Measurements from ENCODE around the gene TMTC1.

The TMTC1 gene

DNA sequence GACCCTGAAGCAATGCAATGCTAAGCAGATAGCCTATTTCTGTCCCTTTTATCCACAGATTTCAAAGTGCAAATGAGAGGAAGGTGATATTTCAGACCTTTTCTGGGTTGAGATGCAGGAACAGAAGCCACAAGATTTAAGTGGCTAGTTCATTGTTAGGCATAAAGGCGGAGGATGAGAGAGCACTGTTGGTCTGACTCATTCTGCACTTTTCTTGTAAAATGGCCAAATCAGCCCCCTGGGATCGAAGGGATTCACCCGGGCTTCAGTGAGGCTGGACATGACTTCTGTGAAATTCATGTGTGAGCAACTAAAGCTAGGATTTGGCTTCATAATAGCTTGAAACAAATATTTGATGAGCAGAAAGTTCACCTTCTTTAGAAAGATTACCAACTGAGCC is 184.4 kb downstream of the TMTC1 start:
- TF ChIP-seq, protein P1, sequence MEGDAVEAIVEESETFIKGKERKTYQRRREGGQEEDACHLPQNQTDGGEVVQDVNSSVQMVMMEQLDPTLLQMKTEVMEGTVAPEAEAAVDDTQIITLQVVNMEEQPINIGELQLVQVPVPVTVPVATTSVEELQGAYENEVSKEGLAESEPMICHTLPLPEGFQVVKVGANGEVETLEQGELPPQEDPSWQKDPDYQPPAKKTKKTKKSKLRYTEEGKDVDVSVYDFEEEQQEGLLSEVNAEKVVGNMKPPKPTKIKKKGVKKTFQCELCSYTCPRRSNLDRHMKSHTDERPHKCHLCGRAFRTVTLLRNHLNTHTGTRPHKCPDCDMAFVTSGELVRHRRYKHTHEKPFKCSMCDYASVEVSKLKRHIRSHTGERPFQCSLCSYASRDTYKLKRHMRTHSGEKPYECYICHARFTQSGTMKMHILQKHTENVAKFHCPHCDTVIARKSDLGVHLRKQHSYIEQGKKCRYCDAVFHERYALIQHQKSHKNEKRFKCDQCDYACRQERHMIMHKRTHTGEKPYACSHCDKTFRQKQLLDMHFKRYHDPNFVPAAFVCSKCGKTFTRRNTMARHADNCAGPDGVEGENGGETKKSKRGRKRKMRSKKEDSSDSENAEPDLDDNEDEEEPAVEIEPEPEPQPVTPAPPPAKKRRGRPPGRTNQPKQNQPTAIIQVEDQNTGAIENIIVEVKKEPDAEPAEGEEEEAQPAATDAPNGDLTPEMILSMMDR (IDR thresholded peaks at IDR 0.05; ENCODE audit: borderline replicate concordance, insufficient read depth, low read depth, low read length) = no peak
- H3K4me3 ChIP-seq (ENCODE audit: low read depth, low read length) = no peak overlapping the region

DNA sequence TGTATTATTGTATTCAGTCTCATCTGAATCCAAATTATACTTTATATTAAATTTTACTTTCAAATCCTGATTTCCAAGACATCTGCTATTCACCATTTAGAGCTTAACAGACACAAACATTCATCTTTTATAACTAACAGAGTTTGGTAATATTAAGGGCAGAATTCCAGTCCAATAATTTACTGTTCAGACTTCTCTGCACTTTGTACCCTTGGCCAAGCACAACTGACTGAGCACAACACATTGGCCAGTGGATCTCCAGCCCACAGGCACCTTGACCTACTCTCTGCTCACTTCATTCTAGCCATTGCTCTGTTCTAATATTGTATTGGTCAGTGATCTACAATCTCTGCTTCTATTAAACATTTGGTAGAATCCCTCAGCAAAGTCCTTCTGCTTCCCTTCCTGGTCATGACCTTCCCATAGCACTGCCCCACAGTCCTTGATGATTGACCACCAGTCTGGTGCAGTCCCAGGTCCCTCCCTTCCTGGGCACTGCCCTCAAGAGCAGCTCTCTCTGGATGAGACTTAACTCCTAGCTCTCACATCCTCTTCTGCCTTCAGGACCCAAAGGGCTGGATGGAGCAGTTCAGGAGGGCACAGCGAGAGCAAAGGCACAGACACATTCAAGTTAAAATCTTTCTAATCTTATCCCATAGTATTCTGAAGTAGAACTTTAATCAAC is 188.5 kb downstream of the TMTC1 start:
- TF ChIP-seq, protein P1 (IDR thresholded peaks at IDR 0.05; ENCODE audit: borderline replicate concordance, insufficient read depth, low read depth, low read length) = no peak

DNA sequence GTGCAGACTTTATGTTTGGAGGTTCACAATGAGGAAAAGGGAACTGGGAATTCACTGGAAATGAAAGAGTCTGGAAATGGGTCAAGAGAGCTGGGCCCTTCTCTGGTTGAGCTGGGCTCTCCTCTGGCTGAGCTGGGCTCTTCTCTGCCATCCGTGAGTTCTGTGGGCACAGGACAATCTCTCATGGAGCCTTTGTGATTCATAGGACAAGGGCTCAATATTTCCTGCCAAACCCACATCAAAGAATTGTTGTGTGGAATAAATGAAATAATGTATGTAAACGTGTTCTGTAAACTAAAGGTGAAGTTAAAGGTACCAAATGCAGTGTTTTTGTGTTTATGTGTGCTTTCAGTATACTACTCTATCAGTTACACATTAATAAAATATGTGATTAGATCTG is 190.7 kb downstream of the TMTC1 start:
- H3K4me3 ChIP-seq (ENCODE audit: low read depth, low read length) = no peak overlapping the region
- TF ChIP-seq, protein P1 (IDR thresholded peaks at IDR 0.05; ENCODE audit: borderline replicate concordance, insufficient read depth, low read depth, low read length) = no peak

More for the DNA sequence above, 188.5 kb downstream of the TMTC1 start:
- no peak overlapping the region for H3K4me3 ChIP-seq (ENCODE audit: low read depth, low read length)

DNA sequence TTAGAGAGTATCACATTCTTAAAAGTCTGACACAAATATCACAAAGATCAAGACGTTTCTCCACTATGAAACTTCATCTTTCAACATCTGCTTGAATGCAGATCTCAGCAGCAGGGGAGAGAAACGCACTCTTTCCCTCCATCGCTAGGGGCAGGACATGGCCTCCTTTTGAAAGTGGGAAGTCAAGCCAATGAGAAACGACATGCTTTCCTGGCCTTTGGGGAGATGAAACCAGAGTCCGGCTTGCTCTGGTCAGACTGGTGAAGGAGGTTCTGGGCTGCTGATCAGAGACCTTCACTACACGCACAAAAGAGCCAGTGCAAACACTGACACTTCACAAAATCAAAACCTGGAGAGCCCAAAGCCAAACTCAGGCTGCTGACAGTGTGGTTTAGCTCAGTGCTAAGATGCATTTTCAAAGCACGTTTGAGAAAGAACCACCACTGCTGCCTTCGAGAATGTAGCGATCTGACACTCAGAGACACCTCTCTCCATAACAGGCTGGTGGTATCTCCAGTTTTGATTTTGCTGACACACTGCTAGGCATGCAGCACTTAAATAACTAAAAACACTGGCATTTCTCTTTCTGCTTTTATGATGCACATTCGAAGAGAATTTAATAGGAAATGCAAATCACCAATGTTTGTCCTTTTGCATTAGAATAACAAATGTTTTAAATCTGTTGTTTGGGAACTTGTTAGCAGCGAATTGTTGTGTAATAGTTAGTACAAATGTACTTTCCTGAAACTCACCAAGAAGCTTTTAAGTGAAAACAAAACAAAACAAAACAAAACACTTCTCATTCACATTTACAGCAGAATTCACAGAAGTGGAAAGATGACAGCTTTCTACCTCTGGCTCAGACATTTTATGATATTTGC is 192.4 kb downstream of the TMTC1 start:
- H3K4me3 ChIP-seq (ENCODE audit: low read depth, low read length) = no peak overlapping the region
- TF ChIP-seq, protein P1 (IDR thresholded peaks at IDR 0.05; ENCODE audit: borderline replicate concordance, insufficient read depth, low read depth, low read length) = no peak

DNA sequence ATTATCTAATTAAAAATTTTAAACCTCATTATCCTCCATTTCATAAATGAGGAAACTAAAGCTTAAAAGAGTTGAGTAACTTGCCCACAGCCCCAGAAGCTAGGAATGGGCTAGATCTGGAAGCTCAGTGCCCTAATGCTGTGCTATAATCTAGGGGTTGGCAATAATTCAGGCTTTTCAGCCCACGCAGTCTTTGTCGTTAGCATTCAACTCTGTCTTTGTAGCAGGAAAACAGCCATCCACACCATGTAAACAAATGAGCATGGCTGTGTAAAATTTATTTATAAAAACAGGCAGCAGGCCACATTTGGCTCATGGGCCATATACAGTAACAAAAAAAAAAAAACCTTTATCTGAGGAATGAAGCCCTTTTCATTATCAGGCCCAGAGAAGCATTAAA is 193.9 kb downstream of the TMTC1 start:
- no peak overlapping the region for H3K4me3 ChIP-seq (ENCODE audit: low read depth, low read length)
- TF ChIP-seq, protein P1 (IDR thresholded peaks at IDR 0.05; ENCODE audit: borderline replicate concordance, insufficient read depth, low read depth, low read length) = no peak

DNA sequence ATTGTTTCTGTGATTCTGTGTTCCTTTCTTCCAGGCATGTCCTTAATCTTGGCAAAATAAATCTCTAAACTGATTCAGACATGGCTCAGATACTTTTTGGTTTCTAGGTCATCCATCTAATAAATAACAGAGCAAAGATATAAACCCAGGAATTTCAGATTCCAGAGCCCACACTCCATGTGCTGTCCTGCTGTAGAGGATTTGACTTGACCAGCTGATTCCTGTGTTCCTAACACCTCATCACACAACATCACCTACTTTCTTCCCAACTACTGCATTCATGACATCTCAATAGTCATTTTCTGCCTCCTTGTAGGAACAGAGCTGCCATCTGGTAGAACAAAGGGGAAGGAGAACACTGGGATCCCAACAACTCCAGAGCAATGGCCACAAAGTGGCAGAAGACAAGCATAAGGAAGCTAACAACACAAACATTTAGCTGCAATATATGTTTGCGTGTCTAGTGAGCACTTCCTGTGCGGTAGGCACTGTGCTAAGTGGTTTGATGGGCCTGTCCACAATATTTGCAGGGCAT is 194.4 kb downstream of the TMTC1 start:
- TF ChIP-seq, protein P1 (IDR thresholded peaks at IDR 0.05; ENCODE audit: borderline replicate concordance, insufficient read depth, low read depth, low read length) = no peak

More for the DNA sequence above, 194.4 kb downstream of the TMTC1 start:
- no peak overlapping the region for H3K4me3 ChIP-seq (ENCODE audit: low read depth, low read length)
